ENCODE results near the gene GALNT7.

The GALNT7 gene

DNA sequence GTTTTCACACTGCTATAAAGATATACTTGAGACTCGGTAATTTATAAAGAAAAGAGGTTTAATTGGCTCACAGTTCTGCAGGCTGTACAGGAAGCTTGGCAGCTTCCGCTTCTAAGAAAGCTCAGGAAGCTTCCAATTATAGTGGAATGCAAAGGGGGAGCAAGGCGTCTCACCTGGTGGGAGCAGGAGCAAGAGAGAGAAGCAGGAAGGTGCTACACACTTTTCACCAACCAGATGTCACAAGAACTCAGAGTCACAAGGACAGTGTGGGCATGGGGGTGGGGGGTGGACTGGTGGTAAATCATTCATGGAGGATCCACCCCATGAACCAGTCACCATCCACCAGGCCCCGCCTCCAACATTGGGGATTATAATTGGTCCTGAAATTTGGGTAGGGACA lies 142.8 kb downstream of the GALNT7 start:
- ATAC-seq (no peak), DNase-seq (no peak)

- ATAC-seq = no peak
Observed at GRCh38 chr4:173314715-173315114, 146.1 kb downstream of the GALNT7 start.

GRCh38 chr4:173316060-173316459 lies 147.4 kb downstream of the GALNT7 start:
- ATAC-seq (peak; percentile 16), DNase-seq (no peak)

More at GRCh38 chr4:173314715-173315114, 146.1 kb downstream of the GALNT7 start:
- DNase-seq = no peak

DNA sequence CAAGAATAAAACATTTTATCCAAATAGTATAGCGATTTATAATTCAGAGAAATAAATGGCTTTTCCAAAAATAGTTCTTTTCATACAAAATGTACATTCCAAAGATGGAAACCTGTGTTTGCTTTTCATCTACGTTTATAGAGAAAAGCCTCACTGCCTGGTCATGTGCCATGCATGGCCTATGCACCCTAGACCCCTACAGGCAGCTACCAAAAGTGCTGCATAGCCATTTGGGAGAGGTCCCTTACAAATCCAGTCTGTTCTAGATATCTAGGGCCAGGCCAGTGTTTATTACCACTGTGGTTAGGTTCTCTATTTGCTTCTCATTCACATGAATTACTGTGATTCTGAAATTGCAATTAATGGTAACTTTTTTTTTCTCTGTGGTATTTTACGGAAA lies 148.4 kb downstream of the GALNT7 start:
- ATAC-seq (no peak), DNase-seq (no peak)

DNA sequence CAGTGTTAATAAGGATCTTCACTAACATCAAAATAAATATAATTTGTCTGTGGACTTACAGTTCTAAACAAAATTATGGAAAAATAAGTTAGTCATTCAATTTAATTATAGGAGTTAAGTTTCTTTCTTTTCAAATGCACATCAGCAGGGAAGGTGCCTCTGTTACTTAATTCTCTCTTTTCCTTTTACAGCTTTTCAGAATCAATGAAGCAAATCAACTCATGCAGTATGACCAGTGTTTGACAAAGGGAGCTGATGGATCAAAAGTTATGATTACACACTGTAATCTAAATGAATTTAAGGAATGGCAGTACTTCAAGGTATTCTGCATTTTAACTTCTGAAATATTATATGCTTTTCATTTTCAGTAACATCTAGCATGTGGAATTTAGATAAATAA lies 149.6 kb downstream of the GALNT7 start:
- no peak for DNase-seq
- no peak for ATAC-seq

DNA sequence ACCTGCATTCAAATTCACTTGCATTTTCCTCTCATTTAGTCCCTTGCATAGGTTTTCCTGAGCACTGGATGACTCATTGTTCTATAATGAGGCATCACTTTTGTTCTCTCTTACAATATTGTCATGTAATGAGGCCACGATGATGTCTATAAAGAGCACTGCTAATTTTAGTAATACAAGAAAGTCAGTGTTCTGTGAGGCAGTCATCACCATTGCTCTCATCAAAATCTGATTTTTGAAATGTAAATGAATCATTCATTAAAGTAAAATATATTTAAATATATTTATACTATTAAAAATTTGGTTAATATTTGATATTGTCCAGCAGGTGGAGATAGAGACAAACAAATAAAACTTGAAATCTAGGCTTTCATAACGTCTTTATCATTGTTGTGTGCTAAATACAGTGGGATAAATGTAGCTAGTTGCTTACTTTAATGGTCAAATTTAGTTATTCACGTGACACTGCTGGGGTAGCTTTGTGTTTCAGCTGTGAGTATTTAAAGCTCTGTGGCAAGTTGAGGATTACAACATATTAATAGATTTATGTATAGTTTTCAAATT lies 150.1 kb downstream of the GALNT7 start:
- peak; percentile 70 for ATAC-seq

DNA sequence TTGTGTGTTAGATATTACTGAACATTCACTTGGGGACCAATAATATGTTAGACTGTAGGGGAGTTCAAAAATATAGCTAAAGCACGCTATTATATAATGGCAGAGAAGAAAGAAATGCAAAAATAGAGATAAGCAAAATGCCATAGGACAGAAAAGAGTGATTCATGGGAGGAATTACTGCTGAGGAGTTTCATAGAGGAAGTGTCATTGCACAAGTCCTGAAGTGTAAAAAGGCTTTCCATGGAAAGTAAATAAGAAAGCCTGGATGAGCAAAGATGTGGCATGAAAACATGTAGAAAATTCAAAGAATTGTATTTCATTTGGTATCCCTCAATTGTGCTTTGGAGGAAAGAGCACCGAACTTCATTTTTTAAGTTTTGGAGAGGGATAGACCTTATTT lies 151.1 kb downstream of the GALNT7 start:
- DNase-seq (no peak), ATAC-seq (no peak)

More for the DNA sequence above, 150.1 kb downstream of the GALNT7 start:
- no peak for DNase-seq

DNA sequence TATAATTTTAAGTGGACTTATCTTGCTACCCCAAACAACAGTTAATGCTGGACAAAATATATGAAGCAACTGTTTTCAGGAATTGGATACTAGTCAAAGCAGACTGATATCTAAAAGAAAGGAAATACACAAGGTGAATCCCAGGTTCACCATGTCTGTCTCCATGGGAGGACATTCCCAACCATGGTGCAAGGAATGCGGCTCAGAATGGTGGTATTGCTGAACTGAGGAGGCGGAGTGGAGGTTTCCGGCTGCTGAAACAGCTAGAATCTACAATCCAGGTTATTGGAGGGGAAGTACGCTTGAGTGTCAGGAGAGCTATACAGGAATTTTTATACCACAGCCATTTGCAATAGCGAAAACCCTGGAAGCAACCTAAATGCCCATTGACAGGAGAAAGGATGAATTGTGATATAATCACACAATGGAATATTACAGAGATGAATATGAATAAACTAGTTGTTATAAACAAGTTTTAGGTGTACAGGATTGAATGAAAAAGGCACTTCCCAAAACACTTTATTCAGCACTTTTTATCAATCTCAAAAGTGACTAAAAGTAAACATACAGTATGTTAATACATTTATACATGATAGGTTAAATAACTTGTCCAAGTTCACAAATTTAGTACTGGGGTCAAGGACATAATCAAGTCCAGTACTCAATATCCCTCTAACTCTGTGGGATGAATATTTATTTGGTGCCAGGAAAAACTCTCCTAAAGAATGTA lies 156.6 kb downstream of the GALNT7 start:
- ATAC-seq (no peak), DNase-seq (no peak)

DNA sequence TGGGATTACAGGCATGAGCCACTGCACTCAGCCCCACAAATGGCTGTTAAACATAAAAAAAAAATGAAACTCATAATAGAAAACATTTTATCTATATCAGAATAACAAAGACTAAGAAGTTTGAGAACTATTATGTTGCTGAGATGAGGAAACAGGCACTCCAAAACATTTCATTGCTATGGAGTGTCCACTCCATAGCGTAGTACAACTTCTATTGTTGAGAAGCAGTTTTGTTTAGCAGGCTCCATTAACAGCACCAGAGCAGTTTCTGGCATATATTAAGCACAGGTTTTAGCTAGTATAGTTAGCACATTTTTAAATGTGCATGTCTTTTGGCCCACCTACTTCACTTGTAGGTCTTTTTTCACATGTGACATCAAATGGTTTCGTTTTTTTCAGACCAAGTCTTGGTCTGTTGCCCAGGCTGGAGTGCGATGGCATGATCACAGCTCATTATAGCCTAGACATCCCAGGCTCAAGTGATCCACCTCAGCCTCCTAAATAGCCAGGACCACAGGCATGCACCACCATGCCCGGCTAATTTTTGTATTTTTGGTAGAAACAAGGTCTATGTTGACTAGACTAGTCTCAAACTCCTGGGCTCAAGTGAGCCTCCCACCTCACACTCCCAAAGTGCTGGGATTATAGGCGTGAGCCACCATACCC lies 159.8 kb downstream of the GALNT7 start:
- ATAC-seq (no peak), DNase-seq (no peak)

- ATAC-seq (no peak), DNase-seq (no peak)
Observed at GRCh38 chr4:173330590-173330989, 162.0 kb downstream of the GALNT7 start.

DNA sequence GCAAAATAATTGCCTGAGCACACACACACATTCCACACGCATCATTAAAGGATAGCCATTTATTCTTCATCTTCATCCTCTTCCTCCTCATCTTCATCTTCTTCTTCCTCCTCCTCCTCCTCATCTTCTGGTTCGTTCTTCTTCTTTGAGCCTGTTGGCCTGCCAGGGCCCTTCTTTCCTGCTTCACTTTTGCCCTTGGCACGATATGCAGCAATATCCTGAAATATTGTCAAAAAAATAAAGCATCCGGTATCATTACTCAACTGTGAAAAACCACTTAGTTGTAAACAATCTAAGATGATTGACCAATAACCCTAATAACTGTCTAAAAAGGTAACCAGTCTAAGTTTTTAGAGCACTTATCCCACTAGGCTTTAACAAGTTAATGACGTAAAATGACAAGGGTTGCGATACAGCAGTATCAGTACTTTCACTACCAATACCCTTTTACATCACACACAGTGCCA lies 163.4 kb downstream of the GALNT7 start:
- DNase-seq = no peak
- ATAC-seq = no peak

GRCh38 chr4:173332963-173333657 lies 164.5 kb downstream of the GALNT7 start:
- DNase-seq = peak; percentile 19
- no peak for ATAC-seq

DNA sequence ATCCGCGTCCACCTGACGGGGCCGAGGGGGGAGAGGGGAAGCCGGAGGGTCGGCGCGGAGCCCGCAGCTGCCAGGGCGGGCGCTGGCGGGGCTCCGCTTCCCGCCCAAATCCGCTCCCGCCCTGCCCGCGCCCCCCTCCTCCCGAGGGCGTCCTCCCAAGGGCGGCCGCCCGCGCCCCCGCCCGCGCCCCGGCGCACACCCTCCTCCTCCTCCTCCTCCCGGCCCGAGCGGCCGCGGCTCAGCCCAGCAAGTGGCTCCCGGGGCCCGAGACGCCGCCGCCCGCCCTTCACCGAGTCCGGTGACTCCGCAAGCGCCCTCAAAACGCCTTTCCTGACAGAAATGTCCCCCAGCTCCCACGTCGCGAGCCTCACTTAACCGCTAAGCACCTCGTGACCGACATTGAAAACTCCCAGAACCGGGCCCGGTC lies 165.1 kb downstream of the GALNT7 start:
- ATAC-seq (no peak), DNase-seq (peak; percentile 52)

GRCh38 chr4:173334085-173334890 lies 165.7 kb downstream of the GALNT7 start, which contains the start of gene HMGB2:
TSS of gene HMGB2 (minus strand) at chr4:173334358. CDS start at chr4:173333649, 709 bp downstream.
- DNase-seq = peak; percentile 99
- peak; percentile 98 for ATAC-seq

- ATAC-seq = peak; percentile 37
- peak; percentile 59 for DNase-seq
Observed at GRCh38 chr4:173334891-173335752, 166.5 kb downstream of the GALNT7 start.

- ATAC-seq (no peak), DNase-seq (no peak)
Observed at GRCh38 chr4:173337463-173337862, 168.9 kb downstream of the GALNT7 start.

GRCh38 chr4:173343832-173344397 lies 175.3 kb downstream of the GALNT7 start:
- DNase-seq = no peak
- no peak for ATAC-seq

GRCh38 chr4:173345648-173346047 lies 177.0 kb downstream of the GALNT7 start:
- no peak for ATAC-seq
- no peak for DNase-seq

- no peak for ATAC-seq
- no peak for DNase-seq
Observed at GRCh38 chr4:173346074-173346473, 177.5 kb downstream of the GALNT7 start.

DNA sequence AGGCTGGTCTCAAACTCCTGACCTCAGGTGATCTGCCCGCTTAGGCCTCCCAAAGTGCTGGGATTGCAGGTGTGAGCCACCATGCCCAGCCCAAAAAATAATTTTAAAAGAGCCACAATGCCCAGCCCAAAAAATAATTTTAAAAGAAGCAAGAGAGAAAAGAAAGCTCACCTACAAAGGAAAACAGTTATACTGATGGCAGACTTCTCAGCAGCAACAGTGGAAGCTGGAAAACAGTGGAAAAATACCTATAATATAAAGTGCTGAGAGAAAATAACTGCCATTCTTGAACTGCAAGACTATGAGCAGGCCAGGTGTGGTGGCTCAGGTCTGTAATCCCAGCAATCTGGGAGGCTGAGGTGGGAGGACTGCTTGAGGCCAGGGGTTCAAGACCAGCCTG lies 178.9 kb downstream of the GALNT7 start:
- ATAC-seq (no peak), DNase-seq (no peak)

Measured in stimulated activated naive CD8-positive, alpha-beta T cell treated with anti-CD3 and anti-CD28 coated beads, Interleukin-15, Interleukin-2, amounts not matched to agents 100 U/mL and 50 U/mL, for 24 hours (primary cell).